ENCODE data around the gene CD93.

- TF ChIP-seq CTCF (conservative IDR thresholded peaks at IDR 0.05 in 1 of 2, IDR thresholded peaks at IDR 0.05 in 1 of 2; ENCODE audit: low read depth in 1 of 2, low read length in 2 of 2) (no peak), EZH2 (IDR thresholded peaks at IDR 0.05; ENCODE audit: low read length, missing control alignments) (no peak)
Measured at GRCh38 chr20:23083553-23084220, 2.4 kb downstream of the CD93 start.
